HG03439 (cell line): Measurements from ENCODE around the gene MYB.
A peak's percentile ranks its signal among the peaks of the same experiment; 100 is the strongest.
"Not testable (repeated sequence)": the region's sequence is repeated elsewhere in the genome, so short reads cannot be mapped to it uniquely, and the experiment has no call there.

Experiments
- ATAC-seq: cut with Tn5 transposase; IDR thresholded peaks from one replicate; pipeline ENCODE4 v1.9.1; 2021; ENCODE audit warnings: mild to moderate bottlenecking, moderate library complexity; ENCODE audit not compliant: unreplicated experiment

Gene MYB

DNA sequence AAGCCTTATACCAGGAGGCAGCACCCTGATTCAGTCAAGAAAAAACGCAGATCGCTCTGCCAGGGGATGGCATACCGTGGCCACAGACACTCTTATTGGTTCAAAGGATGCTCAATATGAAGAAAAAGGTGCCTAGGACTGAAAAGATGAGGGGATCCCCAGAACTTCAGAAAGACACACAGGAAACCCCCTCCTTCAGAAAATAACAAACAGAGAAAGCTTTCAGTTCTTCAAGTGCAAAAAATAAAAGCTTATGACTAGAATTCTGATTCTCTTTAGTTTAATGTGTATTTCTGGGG lies 17.7 kb upstream of the MYB start:
- peak; percentile 54 for ATAC-seq

DNA sequence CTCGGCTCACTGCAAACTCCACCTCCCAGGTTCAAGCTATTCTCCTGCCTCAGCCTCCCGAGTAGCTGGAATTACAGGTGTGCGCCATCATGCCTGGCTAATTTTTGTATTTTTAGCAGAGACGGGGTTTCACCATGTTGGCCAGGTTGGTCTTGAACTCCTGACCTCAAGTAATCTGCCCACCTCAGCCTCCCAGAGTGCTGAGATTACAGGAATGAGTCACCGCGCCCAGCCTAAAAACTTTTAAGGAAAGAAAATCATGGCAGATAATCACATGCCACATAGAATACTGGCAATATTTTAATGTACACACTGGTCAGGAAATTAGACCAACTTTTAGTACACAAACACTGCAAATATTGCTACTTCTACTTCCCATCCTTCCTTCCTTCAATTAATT lies 16.7 kb upstream of the MYB start:
- not testable (repeated sequence) for ATAC-seq

DNA sequence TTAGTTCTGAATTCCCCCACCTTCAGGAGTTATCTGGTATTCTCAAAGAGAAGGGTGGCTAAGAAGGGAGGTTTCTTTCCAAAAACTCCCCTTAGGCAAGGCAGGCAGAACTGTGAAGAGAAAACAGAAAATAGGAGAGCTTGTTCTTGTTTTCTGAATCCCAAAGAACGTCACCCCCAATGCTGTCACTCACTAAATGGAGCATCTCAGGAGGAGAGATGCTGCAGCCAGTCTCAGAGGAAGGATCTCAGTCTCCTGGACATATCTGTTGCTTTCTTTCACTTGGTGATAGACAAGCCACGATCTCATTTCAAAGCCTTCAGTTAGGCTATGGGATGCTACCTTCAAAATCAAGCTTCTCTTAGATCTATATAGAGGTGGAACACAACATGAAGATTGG lies 16.1 kb upstream of the MYB start:
- no peak for ATAC-seq

DNA sequence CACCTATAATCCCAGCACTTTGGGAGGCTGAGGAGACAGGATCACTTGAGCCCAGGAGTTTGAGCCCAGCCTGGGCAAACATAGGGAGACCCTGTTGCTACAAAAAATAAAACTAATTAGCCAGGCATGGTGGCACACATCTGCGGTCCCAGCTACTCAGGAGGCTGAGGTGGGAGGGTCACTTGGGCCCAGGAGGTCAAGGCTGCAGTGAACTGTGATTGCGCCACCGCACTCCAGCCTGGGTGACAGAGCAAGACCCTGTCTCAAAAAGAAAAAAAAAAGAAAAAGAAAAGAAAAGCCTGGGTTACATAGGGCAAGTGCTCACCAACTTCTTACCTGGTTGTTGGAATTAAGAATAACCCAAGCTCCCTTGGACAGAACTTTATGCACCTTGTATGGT lies 14.6 kb upstream of the MYB start:
- no peak for ATAC-seq

DNA sequence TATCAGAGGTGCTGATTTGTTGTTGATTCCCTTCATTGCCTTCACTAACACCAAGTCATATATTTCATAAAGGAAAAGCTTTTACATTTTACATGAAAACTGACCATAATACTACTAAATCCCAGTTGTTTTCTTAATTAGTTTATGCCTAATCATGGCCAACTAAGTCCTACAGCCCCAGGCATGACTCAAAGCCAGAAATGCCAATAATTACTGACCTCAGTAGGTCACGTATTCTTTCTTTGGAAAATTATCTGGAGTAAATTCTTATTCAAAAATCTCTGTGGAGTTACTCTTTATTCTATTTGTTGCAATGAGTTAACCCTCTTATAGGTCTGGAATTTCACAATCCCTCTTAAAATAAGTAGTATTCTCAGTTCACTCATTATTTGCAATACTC lies 13.5 kb upstream of the MYB start:
- ATAC-seq: no peak

DNA sequence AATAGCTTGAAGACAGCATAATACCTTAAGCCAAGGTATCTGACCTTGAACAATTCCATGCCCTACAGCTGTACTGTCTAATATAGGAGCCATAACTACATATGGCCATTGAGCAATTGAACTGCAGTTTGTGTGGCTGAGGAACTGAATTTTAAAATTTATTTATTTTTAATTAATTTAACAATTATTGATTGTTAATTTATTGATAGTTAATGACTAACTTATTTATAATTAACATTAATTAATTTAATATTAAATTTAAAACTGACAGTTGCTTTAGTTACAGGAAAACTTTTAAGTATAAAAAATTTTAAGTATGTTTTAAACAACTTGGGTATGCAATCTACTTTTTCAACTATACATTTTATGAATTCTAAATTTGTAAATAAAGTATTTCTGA lies 12.3 kb upstream of the MYB start:
- ATAC-seq: no peak

DNA sequence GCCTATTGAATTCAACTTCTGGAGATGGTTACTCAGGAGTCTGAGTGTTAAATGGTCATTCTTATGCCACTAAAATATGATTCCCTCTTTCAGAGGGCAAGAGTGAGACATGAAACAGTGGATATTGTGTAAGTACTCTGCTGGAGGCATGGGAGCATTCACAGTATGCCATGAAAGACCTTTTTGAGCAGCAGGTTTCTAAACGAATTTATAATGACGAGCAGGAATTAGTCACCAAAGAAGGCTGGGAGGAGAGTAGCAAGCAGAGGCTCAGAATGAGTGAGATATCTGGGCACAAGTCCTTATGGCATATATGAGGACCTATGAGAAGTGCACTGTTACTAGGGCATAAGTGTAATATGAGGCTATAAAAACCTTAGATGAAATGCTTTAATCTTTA lies 10.9 kb upstream of the MYB start:
- ATAC-seq: peak; percentile 30

DNA sequence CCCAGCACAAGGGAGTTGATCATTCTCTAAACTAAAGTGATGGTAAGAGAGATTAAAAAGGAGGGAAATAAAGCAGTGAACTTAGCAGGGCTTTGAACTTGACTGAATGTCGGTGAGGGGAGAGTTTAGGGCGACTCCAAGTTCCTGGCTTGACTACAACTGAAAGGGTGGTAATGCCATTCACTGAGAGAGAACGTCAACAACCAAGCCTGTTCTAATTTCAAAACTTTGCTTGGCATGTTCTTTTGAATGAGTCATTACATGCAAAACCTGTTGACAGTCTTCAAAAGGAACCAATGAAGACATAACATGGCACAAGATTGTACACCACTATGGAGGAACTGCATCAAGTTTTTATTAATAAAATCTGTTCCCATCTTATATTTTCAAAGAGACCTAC lies 10.3 kb upstream of the MYB start:
- ATAC-seq: peak; percentile 63

DNA sequence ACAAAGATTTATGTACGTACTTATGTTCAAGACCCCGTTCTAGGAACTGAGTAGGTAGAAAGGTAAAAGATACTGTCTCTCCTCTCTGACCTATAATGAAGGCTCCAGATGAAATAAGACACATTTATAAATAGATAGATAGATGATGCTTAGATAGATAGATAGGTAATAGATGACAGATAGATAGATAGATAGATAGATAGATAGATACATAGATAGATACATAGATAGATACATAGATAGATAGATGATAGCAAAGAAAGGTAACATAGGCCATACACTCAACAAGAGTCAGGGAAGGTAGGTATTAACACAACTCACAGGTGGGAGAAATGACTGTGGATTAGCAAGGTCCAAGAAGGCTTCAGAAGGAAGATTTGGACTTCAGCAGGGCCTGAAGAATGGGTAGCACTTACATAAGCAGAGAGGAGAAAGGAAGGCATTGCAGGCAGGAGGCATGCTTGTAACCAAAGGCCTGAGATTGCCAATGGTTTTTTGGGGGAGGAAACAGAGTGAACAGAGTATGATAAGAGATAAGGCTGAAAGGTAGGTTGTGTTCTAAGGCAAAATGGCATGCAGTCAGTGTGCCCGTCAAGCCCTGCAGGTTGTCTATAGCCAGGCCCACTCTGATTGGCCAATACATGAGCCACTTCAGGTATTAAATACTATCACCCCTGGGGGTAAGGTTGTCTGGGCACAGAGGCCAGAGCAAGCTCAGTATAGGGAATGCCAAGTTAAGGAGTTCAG lies 7.7 kb upstream of the MYB start:
- no peak for ATAC-seq

DNA sequence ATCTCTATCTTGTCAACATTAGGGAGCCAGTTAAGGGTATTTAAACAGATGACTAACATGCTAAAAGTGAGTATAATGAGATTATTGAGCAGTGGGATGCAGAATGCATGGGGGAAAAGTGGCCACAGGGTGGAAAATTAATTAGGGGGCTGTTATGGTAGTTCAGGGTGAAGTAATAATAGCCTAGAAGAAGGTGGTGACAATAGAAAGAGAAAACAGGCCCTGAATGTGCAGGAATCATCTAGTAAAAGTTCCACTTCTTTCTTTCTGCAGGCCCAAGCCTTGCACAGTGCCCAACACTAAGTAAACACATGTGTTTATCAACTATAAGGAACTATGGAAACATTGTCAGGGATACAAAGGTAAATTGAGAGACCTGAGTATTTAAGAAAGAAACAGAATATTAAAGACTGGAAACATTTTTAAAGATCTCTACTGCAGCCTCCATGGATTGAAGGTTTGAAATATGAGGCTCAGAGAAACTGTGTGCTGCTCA lies 7.1 kb upstream of the MYB start:
- ATAC-seq: no peak

DNA sequence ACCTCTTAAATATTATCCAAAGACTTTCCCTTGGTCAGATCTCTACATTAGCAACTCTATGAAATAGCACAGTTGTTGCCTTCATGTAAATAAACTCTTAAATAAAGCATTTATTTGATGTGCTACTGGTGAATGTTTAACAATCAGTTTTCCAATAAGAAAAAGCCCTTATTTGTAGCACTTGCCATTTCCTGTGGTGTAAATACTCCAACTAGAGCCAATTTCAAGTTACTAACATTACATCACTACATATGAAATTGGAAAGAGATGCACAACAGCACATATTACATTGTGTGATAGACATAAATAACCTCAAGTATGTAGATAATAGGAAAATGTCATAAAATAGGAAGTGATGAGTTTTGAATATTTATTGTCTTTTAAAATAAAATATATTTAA lies 5.0 kb upstream of the MYB start:
- ATAC-seq: no peak

DNA sequence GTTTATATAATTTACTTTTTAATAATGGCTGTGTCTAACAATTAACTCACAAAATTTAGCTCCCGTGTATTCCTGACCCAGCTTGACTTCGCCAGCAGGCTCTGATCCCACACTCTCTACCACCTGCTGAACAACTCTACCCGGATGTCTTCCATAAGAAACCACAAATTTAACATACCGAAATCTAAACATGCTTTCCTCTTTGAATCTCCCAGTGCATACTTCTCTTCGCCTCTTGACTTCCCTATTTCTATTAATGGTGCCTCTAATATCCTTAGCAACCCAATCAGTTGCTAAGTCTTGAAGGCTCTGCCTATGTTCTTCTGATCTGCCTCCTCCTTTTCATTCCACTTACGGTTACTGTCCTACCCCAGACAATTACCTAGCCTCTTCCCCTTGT lies 4.6 kb upstream of the MYB start:
- ATAC-seq: no peak

DNA sequence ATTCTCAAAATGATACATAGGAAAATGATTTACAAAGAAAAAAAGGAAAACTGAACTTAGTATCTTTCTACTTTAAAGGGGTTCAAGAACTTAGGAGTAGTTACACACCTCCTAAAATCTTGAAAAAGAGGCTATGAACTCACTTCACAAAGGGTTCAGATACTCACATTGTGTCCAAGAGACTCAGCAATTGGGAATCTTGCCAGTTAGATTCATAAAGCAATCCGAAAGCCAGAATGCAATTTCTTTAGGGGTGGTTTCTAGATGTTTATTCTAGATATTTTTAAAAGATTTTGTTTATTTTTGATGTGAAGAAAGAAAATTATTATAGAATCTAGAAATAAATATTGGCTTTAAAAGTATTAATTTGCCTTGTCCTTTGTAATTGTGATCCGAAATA lies 1.7 kb upstream of the MYB start:
- ATAC-seq: no peak

DNA sequence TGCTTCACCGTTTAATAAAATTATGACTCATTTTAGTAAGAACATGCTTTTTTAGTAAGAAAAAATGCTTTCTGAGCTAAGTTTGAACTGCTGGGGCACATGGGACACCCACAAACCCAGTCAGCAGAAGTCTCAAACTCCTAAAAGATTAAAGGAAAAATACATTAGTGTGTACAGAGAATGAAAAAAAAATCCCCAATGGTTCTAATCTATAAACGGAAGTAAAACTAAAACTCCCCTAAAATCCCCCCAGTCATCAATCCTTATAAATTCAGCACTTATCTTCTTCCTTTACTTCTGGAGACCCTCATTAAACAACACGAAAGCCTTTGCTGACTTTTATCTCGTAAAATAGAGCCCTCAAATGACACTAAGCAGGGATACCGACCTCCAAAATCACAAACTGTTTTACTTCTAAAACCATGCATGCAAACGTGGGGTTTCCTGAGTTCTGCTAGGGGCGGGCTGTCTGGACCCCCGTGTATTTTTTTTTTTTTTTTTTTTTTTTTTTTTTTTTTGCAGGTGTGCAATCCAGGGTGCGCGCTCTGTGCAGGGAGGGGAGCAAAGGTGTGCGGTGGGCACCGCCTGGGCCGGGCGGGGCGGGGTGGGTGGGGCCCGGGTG lies 1.1 kb upstream of the MYB start:
- ATAC-seq: no peak

DNA sequence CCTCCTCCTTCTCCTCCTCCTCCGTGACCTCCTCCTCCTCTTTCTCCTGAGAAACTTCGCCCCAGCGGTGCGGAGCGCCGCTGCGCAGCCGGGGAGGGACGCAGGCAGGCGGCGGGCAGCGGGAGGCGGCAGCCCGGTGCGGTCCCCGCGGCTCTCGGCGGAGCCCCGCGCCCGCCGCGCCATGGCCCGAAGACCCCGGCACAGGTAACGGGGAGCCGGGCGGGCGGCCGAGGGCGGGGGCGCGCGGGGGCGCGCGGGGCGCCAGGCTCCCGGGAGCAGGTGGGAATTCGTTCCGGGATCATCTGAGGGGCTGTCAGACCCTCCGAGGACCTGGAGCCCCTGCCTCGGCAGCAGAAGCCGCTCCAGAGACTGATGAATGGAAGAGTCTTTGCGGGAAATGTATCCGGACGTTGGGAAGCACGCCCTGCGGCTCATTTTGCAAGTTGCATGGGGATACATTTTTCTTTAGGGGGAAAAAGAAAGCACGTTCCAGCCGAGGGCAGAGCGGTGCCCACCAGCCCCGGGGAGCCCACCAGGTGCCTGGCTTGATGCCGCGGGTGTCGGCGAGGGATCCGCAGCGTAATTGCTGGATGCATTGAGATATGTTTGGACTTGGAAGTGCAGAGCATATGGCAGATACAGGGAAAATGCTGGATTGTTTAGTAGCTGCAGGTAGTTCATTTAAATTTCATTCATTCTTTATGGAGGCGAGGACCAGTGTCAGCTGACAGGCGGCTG lies 394 bp downstream of the MYB start:
- peak; percentile 2 for ATAC-seq

DNA sequence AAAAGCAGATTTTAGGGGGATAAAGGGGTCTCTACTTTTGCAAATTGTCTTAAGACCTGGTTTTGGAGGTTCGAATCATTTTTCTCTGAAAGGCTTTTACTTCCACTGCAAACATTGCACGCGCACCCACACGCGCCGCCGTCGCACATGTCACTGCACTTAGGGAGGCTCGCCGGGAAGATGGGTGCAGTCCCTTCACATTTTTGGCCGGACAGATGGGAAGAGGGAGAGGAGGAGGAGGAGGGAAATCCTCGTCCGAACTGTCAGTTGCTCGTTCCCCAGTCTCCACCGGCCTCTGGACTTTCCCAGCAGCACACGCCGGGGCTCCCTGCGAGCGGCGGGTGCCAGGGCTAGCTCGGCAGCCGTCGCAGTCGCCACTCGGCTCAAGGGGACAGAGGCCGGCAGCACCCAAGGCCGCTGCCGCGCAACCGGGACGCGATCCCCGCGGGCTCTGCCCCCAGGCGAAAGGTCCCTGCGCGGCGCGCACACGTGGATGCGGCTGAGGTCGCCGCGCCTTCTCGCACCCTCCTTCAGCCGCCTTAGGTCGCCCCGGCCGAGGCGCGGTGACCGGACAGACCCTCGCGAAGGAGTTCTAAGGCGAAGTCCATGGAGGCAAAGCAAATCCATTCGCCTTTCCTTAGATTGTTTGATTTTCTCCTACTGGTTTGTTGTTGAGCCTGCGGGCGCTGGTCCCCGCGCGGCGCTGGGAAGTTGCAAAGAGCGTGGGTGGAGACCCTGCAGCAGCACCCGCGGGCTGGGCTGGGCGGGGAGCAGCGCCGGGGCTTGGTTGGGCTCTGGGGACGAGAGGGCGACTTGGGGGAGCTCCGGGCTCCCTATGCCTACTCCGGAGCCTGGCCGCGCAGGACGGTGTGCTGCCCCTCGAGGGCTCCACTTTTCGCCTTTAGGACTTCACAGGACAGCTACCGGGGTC lies 1.2 kb downstream of the MYB start:
- ATAC-seq: peak; percentile 8

DNA sequence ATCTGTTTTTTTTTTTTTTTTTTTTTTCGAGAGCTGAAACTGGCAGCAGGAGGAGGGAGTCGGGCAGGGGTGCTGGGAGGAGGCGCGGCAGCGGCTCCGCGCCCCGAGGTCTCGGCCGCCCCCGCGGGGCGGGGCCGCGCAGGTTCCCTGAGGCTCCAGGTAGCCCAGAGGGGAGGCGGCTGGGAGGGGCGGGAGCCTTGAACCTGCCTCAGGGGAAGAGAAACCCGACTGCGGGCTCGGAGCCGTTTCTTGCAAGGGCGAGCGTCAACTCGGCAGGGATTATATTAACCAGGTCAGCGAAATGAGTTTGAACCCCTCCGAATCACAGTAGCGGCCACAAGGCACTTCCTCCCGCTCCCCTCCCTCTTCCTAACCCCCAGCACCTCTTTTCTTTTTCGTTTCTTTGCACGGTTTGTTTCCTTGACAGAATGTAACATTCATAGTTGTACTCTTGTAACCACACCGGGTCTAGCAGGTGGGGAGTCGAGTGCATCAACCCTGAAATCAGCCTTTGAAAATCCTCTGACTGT lies 2.0 kb downstream of the MYB start:
- peak; percentile 37 for ATAC-seq

DNA sequence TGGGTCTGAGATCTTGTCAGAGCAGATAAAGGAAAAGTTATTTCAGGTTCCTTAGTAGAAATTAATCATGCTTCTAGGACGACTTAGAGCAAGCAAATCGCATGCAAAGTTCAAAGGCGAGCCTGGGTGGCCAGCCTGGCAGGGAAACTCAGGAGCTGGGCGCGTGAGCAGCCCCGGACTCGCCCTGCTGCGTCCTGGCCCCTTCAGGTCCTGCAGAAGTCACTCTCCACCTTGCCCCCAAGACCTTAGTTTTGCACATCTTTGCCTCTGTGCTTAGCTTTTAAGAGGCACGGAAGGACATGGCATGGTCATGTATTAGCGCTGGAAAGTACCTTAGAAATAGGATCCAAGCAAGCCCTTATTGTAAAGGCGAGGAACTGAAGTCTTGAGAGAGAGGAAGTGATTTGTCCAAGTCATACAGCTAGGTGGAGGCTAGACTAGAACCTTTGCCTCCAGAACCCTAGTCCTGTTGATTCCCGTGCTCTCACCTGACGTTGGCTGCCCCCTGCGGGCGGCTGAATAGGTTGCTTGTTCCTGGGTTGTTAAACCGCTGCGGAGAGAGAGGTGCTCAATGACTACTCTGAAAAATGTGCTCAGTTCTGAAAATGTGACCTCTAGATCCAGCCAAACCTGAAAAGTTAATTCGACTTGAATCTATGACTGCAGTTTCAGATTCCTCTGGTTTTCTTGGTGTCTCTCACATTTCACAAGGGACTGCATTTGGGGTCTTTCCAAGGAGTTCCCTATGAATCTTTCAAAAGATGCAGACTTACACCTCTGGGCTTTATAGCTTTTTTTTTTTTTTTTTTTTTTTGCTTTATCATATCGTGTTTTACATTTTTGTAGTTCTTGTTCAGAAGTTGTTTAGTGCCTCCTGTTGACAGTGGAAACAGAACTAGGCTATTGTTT lies 2.7 kb downstream of the MYB start:
- peak; percentile 47 for ATAC-seq

DNA sequence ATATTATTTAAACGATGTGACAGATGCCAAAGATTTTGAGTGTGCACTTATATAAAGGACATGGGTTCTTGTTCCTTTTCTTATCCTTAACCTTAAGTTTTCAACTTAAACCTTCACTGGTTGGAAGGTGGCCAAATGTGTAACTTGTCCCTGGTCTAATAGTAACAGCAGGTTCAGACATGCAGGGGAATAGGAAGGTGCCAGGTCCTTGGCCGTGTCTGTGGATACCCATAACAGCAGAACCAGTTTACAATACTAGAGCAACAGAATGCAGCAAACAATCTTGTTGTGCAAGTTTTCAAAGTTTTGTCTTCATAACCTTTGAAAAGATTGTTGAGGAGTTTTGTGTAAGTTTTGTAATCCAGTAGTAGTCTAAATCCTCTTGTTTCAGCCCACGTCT lies 4.4 kb downstream of the MYB start:
- no peak for ATAC-seq

DNA sequence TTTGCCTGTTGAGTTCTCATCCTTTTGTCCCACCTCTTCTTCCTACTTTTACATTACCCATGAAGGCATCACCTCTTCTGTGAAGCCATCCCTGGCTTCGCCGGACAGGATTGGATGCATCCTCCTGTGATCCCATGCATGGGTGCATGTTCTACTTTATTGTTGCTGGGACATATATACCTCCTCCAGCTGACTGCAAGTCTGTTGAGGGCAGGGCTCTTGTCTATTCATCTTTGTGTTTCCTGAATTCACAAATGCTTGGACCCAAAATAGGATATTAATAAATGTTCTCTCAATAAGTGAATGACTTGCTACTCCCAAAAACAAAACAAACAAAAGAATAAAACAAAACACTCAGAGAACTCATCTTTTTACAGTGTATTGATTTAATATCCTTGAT lies 5.1 kb downstream of the MYB start:
- no peak for ATAC-seq
